A204.1 (cell line): ENCODE results near the gene ATP6V1B1.

ENCODE experiments used
- FAIRE-seq: peaks from 2 replicates; lab custom pipeline; 2012; peaks lifted over from hg19 to GRCh38; lab: Jason Lieb, UNC

The ATP6V1B1 gene

GRCh38 chr2:70927138-70927537 lies 8.6 kb upstream of the ATP6V1B1 start:
- no peak for FAIRE-seq

GRCh38 chr2:70927641-70928040 lies 8.1 kb upstream of the ATP6V1B1 start:
- FAIRE-seq = no peak

GRCh38 chr2:70928366-70928765 lies 7.3 kb upstream of the ATP6V1B1 start:
- FAIRE-seq = no peak

GRCh38 chr2:70930371-70931329 lies 5.0 kb upstream of the ATP6V1B1 start:
- FAIRE-seq = no peak

- FAIRE-seq = no peak
These were observed 4.2 kb upstream of the ATP6V1B1 start for GRCh38 chr2:70931376-70932000.

GRCh38 chr2:70932631-70933230 lies 3.0 kb upstream of the ATP6V1B1 start:
- FAIRE-seq = no peak

- no peak for FAIRE-seq
These were observed 719 bp upstream of the ATP6V1B1 start for GRCh38 chr2:70934981-70935380.

GRCh38 chr2:70936165-70936978 lies 672 bp downstream of the ATP6V1B1 start:
- no peak for FAIRE-seq

- no peak for FAIRE-seq
These were observed 1.5 kb downstream of the ATP6V1B1 start for GRCh38 chr2:70936979-70937811.

GRCh38 chr2:70937866-70938585 lies 2.3 kb downstream of the ATP6V1B1 start:
- FAIRE-seq = no peak

GRCh38 chr2:70938586-70938950 lies 2.9 kb downstream of the ATP6V1B1 start:
- FAIRE-seq = no peak

- no peak for FAIRE-seq
These were observed 3.5 kb downstream of the ATP6V1B1 start for GRCh38 chr2:70939001-70939838.

GRCh38 chr2:70939839-70940580 lies 4.3 kb downstream of the ATP6V1B1 start:
- FAIRE-seq = no peak

GRCh38 chr2:70941186-70941585 lies 5.5 kb downstream of the ATP6V1B1 start:
- FAIRE-seq = no peak

GRCh38 chr2:70941701-70942100 lies 6.0 kb downstream of the ATP6V1B1 start:
- no peak for FAIRE-seq

GRCh38 chr2:70942396-70943204 lies 6.9 kb downstream of the ATP6V1B1 start:
- FAIRE-seq = no peak

- FAIRE-seq = no peak
These were observed 7.6 kb downstream of the ATP6V1B1 start for GRCh38 chr2:70943205-70943871.
